Right hindlimb (tissue), 1 donor: Measurements from ENCODE around the gene SSNA1.
A peak's percentile ranks its signal among the peaks of the same experiment; 100 is the strongest.

Source experiments
- DNase-seq: peaks from one replicate; pipeline ENCODE4 v3.0.0-alpha.2; 2018

The SSNA1 gene

GRCh38 chr9:137184881-137185660, 3.4 kb upstream of the SSNA1 start:
- DNase-seq = no peak

- no peak for DNase-seq
These were observed 2.6 kb upstream of the SSNA1 start for GRCh38 chr9:137185921-137186320.

- DNase-seq = no peak
These were observed 2.1 kb upstream of the SSNA1 start for GRCh38 chr9:137186385-137186784.

- no peak for DNase-seq
These were observed 1.1 kb upstream of the SSNA1 start for GRCh38 chr9:137187386-137187785.

GRCh38 chr9:137188086-137188489, 388 bp upstream of the SSNA1 start:
- no peak for DNase-seq

GRCh38 chr9:137189297-137190295, 1.1 kb downstream of the SSNA1 start:
- DNase-seq = no peak

- no peak for DNase-seq
These were observed 1.9 kb downstream of the SSNA1 start for GRCh38 chr9:137190315-137190856.

- DNase-seq = no peak
These were observed 2.8 kb downstream of the SSNA1 start for GRCh38 chr9:137191245-137191644.

GRCh38 chr9:137191691-137192447, 3.4 kb downstream of the SSNA1 start:
- no peak for DNase-seq

GRCh38 chr9:137192448-137192780, 3.9 kb downstream of the SSNA1 start:
- no peak for DNase-seq

- no peak for DNase-seq
These were observed 4.4 kb downstream of the SSNA1 start for GRCh38 chr9:137192859-137193258.

GRCh38 chr9:137193771-137194170, 5.3 kb downstream of the SSNA1 start:
- no peak for DNase-seq

- DNase-seq = no peak
These were observed 5.9 kb downstream of the SSNA1 start for GRCh38 chr9:137194388-137194787.

- DNase-seq = no peak
These were observed 6.4 kb downstream of the SSNA1 start for GRCh38 chr9:137194909-137195308.

- no peak for DNase-seq
These were observed 7.2 kb downstream of the SSNA1 start for GRCh38 chr9:137195525-137196220.

- no peak for DNase-seq
These were observed 9.8 kb downstream of the SSNA1 start for GRCh38 chr9:137198051-137198901.

- no peak for DNase-seq
These were observed 10.4 kb downstream of the SSNA1 start for GRCh38 chr9:137198902-137199283.

GRCh38 chr9:137199411-137200121, 11.1 kb downstream of the SSNA1 start:
- no peak for DNase-seq

- peak; percentile 99 for DNase-seq
These were observed 12.1 kb downstream of the SSNA1 start, which contains the start of gene TPRN for GRCh38 chr9:137200311-137201204. TPRN (minus strand) TSS chr9:137200741; CDS start chr9:137200711, 30 bp downstream.
